NT2/D1 (cell line): Measurements from ENCODE around the gene RAC2.

ENCODE experiments used
- DNase-seq: peaks from one replicate; pipeline ENCODE4 v3.0.0-alpha.2; 2011; ENCODE audit warnings: low read depth, low spot score
- H3K27me3 ChIP-seq: 2 replicates; pipeline ENCODE4 v1.6.0; 2011; ENCODE audit warnings: mild to moderate bottlenecking; ENCODE audit not compliant: insufficient read length, insufficient read depth
- H3K36me3 ChIP-seq: 2 replicates; pipeline ENCODE4 v1.6.1; 2011; ENCODE audit warnings: mild to moderate bottlenecking, low read length, mixed read lengths; ENCODE audit not compliant: insufficient read depth, insufficient read length
- H3K4me1 ChIP-seq: 2 replicates; pipeline ENCODE4 v1.5.1; 2011; ENCODE audit not compliant: insufficient read depth, insufficient read length
- H3K4me3 ChIP-seq: 2 replicates; pipeline ENCODE4 v1.5.1; 2011; ENCODE audit warnings: low read depth; ENCODE audit not compliant: insufficient read length
- H3K9ac ChIP-seq: 2 replicates; pipeline ENCODE4 v1.6.0; 2011; ENCODE audit warnings: low read depth; ENCODE audit not compliant: insufficient read length
- H3K9me3 ChIP-seq: 2 replicates; pipeline ENCODE4 v1.5.1; 2011; ENCODE audit warnings: mild to moderate bottlenecking, low read length; ENCODE audit not compliant: insufficient read depth
- SUZ12 ChIP-seq: IDR thresholded peaks from 2 replicates; pipeline ENCODE4 v1.6.1; 2011; ENCODE audit not compliant: insufficient read length, insufficient read depth; ENCODE audit errors: extremely low read depth
- YY1 ChIP-seq: IDR thresholded peaks from 2 replicates; pipeline ENCODE4 v1.6.1; 2011; ENCODE audit not compliant: insufficient read length, insufficient read depth
- ZNF274 ChIP-seq: IDR thresholded peaks from 2 replicates; pipeline ENCODE4 v1.6.1; 2011; ENCODE audit warnings: mild to moderate bottlenecking, low read depth, low read length

Gene RAC2

GRCh38 chr22:37212174-37212906, 31.7 kb downstream of the RAC2 start, which contains the start of gene SSTR3:
SSTR3 (minus strand) TSS chr22:37212477; CDS start chr22:37207803, 4,674 bp downstream.
- peak within 1 kb of the TSS; percentile 42 for H3K9ac ChIP-seq

GRCh38 chr22:37211866-37212173, 32.2 kb downstream of the RAC2 start:
- H3K36me3 ChIP-seq: no peaks in the 10 kb centered on the region
- DNase-seq: no peak
- TF ChIP-seq YY1: no peak
- peaks cover 9% of the 10 kb centered on the region for H3K27me3 ChIP-seq
- H3K9me3 ChIP-seq: no peaks in the 10 kb centered on the region
- peak overlapping the region; percentile 42 for H3K9ac ChIP-seq
- no peak overlapping the region for H3K4me3 ChIP-seq
- H3K4me1 ChIP-seq: peaks cover 5% of the 10 kb centered on the region

More at GRCh38 chr22:37212174-37212906, 31.7 kb downstream of the RAC2 start, which contains the start of gene SSTR3:
- H3K4me1 ChIP-seq: peaks cover 5% of the 10 kb centered on the region
- TF ChIP-seq YY1: no peak
- no peak for TF ChIP-seq SUZ12
- TF ChIP-seq ZNF274: no peak
- no peak for DNase-seq
- H3K4me3 ChIP-seq: no peak within 1 kb of the TSS
- no peaks in the 10 kb centered on the region for H3K36me3 ChIP-seq
- no peaks in the 10 kb centered on the region for H3K9me3 ChIP-seq
- H3K27me3 ChIP-seq: peaks cover 9% of the 10 kb centered on the region

DNA sequence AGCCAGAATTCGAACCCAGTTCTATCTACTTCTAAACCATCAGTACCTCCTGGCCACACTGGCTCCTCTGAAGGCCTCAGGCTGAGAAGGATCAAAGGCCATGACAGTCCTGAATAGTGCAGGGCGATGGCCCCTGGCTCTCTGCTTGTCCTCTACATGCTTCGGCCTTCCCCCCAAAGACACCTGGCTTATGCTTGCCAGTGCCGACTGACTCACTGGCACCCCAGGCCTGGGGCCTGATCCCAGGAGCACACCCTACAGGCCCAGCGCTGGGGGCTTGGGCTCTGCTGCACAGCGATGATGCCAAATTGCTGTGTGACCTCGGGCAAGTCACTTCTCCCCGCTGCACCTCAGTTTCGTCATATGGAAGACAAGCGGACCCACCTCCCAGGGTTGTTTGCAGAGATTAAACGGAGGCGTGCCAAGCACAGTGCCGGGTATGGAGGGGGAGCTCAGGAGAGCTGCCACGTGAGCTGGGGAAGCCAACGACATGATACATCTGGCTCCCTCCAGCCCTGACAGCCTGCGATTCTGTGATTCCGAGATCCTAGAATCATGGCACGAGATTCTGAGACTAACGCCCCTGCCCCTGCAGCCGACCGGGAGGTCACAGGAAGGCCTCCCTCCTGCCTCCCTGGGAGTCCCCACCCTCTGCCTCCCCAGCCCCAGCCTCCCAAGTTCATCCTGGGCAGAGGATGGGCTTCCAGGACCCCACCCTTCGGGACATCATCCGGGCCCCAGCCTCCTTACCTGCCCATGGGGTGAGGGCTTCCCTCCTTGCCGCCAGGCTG, 32.8 kb downstream of the RAC2 start:
- no peaks in the 10 kb centered on the region for H3K36me3 ChIP-seq
- H3K9ac ChIP-seq: peak overlapping the region; percentile 42
- peaks cover 9% of the 10 kb centered on the region for H3K27me3 ChIP-seq
- no peak overlapping the region for H3K4me3 ChIP-seq
- peaks cover 5% of the 10 kb centered on the region for H3K4me1 ChIP-seq
- DNase-seq: no peak
- H3K9me3 ChIP-seq: no peaks in the 10 kb centered on the region
- TF ChIP-seq ZNF274: no peak

DNA sequence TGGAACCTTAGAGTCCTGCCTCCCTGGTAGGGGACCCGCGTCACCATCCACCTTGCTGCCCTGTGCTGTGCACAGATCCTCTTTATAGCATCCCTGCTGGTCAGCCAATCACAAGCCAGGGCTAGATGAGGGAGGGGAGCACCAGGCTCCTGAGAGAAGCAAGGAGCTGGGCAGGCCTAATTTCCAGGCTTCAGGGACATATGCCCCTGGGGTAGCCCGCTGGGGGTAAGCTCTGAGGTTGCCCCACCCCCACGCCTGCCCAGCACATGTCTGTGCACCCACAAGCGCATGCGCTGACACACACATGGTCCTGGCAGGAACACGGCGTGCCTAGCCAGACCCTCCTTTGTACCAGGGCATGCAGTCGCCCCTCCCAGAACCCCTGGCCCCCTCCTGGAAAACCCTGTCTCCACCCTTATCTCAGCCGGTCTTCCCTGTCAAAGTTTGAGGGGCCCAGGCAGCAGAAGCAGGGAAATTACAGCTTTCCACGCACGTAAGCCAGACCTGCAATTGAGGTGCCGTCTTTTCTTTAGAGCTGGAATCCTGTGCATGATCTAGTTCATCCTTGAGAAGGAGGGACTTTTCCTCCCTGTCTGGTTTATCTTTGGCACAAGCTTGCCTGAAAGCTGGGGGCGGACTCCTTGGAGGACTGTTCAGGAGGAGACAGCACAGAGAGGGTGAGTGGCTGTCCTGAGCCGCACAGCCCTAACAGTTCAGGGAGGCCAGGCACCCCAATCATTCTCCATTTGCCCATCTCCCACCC, 33.8 kb downstream of the RAC2 start:
- H3K4me3 ChIP-seq: no peak overlapping the region
- DNase-seq: no peak

DNA sequence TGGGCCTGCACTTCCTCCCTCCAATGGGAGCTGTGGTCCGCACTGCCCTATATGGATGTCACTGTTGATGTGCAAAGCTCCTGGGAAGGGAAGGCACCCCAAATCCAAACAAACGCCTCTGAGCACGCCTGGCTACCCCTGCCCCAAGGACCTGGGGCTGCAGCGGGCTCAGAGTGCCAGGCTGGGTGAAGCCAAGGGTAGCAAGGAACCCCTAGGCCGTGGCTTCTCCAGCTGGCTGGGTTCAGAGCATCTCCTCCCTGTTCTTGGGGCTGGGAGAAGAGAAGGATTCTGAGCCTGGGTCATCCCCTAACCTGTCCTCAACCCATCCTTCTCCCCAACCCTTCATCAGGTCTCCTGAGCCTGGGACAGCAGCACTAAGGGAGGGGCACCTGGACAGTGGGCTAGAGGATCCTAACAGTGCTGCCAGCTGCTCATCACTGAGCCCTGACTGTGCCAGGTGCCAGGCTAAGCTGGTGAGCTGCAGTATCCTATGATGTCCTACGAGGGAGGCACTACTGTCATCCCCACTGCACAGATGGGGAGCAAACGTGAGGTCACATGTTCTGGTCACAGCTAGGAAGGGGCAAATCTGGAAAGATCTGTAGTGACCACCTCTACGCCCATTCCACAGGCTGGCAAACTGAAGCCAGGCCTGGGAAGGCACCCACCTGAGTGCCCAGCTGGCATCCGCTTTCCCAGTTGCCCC, 34.8 kb downstream of the RAC2 start:
- TF ChIP-seq SUZ12: no peak
- no peak for TF ChIP-seq ZNF274
- no peak for TF ChIP-seq YY1
- H3K4me3 ChIP-seq: no peak overlapping the region
- peaks cover 5% of the 10 kb centered on the region for H3K4me1 ChIP-seq
- H3K9ac ChIP-seq: no peak overlapping the region
- H3K9me3 ChIP-seq: no peaks in the 10 kb centered on the region
- no peak for DNase-seq
- H3K36me3 ChIP-seq: no peaks in the 10 kb centered on the region
- peaks cover 9% of the 10 kb centered on the region for H3K27me3 ChIP-seq

More for the DNA sequence above, 33.8 kb downstream of the RAC2 start:
- no peaks in the 10 kb centered on the region for H3K36me3 ChIP-seq
- H3K9ac ChIP-seq: no peak overlapping the region
- H3K27me3 ChIP-seq: peaks cover 9% of the 10 kb centered on the region
- H3K9me3 ChIP-seq: no peaks in the 10 kb centered on the region
- peaks cover 5% of the 10 kb centered on the region for H3K4me1 ChIP-seq
- no peak for TF ChIP-seq SUZ12
- TF ChIP-seq ZNF274: no peak
- no peak for TF ChIP-seq YY1

- H3K36me3 ChIP-seq: no peaks in the 10 kb centered on the region
- TF ChIP-seq ZNF274 (no peak), SUZ12 (no peak)
- no peak overlapping the region for H3K9ac ChIP-seq
- no peaks in the 10 kb centered on the region for H3K9me3 ChIP-seq
- peaks cover 5% of the 10 kb centered on the region for H3K4me1 ChIP-seq
- DNase-seq: no peak
- no peak overlapping the region for H3K4me3 ChIP-seq
- H3K27me3 ChIP-seq: peaks cover 9% of the 10 kb centered on the region
Measured at GRCh38 chr22:37208401-37209139, 35.5 kb downstream of the RAC2 start.
